HG03469 (cell line): Measurements from ENCODE around the gene TRAPPC4.
"Not testable (repeated sequence)": the region's sequence is repeated elsewhere in the genome, so short reads cannot be mapped to it uniquely, and the experiment has no call there.

Experiments used
- ATAC-seq: cut with Tn5 transposase; IDR thresholded peaks from one replicate; pipeline ENCODE4 v1.9.1; 2021; ENCODE audit warnings: mild to moderate bottlenecking, moderate library complexity, moderate number of reproducible peaks; ENCODE audit not compliant: unreplicated experiment

Gene TRAPPC4

DNA sequence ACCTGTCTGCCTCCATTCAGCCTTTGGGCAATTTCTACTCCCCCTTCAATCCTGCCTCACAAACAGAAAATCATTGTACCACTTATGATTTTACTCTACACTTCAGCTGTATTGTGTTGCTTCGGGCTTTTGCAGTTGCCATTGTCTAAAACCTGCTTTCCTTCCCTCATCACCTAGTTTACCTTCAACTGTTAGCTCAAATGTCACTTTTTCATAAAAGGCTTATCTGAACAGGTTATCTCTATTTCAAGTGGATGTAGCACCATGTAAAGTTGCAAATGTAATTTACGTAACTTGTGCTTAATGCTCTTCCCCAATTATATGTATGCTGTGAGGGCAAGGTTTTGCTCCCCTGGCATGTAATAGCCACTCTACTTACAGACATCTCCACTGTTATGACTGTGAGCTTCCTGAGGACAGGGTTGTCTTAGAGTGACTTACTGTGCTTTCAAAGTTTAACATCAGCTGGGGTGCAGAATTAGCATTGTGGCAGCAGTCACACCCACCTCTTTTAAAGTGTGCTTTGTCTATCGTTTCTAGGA lies 5.9 kb upstream of the TRAPPC4 start:
- ATAC-seq = no peak

DNA sequence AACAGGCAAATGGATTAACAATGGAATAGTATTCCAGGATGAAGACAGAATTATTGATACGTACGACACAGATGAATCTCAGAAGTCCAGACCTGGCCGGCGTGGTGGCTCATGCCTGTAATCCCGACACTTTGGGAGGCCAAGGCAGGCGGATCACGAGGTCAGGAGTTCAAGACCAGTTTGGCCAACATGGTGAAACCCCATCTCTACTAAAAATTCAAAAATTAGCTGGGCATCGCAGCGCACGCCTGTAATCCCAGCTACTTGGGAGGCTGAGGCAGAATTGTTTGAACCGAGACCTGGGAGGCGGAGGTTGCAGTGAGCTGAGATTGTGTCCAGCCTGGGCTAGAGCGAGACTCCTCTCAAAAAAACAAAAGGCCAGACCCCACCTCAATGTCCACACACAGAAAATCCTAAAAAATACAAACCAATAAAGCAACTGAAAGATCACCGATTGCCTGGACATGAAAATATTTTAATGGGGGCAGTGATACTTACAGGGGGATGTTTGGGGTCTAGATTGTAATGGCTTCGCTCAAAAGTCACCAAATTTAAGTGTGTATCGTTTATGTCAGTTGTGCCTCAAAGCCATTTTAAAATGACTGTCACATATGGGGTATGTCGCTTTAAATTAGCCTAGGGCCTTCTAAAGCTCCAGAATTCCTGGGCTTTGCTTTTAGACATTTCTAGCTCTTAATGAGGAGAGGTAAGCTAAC lies 4.2 kb upstream of the TRAPPC4 start:
- ATAC-seq = no peak

DNA sequence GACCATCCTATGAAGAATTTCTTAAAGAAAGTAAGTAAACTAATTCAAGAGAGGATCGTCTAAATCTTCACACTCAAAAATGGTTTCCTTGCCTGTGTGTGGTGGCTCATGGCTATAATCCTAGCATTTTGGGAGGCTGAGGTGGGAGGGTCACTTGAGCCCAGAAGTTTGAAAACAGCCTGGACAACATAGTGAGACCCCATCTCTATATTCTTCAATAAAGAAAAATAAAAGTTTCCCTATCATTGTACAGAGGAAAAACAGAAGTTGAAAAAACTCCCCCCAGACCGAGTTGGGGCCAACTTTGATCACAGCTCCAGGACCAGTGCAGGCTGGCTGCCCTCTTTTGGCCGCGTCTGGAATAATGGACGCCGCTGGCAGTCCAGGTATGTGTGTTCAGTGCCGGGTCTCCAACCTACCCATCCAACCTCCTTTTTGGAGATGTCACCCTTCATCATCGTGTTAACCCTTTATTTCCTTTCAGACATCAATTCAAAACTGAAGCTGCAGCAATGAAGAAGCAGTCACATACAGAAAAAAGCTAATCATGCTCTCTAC lies 3.4 kb upstream of the TRAPPC4 start:
- no peak for ATAC-seq

DNA sequence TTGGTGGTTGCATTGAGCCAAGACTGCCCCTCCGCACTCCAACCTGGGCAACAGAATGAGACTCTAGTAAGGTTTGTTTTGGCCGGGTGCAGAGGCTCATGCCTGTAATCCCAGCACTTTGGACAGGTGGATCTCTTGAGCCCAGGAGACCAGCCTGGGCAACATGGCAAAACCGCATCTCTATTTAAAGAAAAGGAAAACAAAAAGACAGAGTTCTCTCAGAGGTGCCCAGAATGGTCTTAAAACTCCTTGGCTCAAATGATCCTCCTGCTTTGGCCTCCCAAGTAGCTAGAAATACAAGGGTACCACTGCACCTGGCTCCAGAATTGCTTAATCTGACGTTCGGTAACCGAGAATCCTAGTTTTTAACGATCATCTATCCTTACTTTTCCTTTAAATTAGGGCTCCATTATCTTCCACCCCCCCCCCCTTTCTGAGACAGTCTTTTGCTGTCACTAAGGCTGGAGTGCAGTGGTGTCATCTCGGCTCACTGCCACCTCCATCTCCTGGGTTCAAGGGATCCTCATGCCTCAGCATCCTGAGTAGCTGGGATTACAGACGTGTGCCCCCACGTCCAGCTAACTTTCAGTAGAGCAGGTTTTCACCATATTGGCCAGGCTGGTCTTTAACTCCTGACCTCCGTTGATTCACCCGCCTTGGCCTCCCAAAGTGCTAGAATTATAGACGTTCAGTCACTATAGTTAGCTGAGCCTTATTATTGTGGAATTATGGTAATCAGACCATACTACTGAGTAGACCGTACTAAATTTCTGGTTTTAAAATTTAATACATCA lies 2.2 kb upstream of the TRAPPC4 start:
- ATAC-seq = no peak

DNA sequence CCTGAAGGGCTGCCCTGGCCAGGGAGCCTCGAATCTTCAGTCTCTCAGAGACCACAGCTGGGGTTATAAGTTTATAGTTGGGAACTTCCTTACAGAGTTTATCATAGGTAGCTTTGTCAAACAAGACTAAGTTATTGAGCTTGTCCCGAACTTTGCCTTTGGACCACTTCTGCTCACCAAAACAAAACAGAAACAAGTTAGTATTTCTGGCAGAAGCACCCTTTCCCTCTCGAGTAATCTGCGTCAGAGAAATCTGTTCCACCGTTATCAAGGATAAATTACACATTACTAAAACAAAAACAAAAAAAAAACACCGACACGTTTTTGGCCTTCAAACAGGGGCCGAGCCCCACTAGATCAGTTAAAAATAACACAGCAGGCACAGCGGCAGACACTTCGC lies 1.2 kb upstream of the TRAPPC4 start:
- not testable (repeated sequence) for ATAC-seq

DNA sequence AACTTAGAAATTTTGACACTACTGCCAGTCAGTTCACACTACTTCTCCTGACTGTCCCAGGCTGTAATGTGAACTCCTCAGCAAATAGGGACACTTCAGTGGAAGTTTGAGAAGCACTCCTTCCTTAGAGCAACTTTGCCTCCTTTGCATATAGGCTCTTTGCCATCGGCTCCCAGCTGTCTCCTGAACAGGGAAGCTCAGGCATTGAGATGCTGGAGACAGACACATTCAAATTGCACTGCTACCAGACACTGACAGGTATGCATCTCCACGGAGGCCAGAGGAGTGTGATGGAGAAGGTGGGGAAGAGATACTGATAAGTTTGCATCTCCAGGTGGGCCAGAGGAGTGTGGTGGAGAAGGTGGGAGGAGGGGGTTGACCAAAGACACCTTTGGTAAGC lies 1.4 kb downstream of the TRAPPC4 start:
- ATAC-seq = no peak

DNA sequence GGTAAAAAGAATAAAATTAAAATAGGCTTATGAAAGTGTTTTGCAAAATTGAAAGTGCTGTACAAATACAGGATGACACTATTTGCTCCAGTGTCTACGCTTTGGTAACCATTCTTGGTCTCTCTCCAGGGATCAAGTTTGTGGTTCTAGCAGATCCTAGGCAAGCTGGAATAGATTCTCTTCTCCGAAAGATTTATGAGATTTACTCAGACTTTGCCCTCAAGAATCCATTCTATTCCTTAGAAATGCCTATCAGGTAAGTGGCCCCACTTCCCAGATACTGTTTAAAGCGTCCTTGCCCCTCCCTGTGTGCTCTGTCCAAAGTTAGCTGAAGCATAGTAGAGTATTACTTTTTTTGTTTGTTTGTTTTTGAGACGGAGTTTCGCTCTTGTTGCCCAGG lies 3.1 kb downstream of the TRAPPC4 start:
- no peak for ATAC-seq

DNA sequence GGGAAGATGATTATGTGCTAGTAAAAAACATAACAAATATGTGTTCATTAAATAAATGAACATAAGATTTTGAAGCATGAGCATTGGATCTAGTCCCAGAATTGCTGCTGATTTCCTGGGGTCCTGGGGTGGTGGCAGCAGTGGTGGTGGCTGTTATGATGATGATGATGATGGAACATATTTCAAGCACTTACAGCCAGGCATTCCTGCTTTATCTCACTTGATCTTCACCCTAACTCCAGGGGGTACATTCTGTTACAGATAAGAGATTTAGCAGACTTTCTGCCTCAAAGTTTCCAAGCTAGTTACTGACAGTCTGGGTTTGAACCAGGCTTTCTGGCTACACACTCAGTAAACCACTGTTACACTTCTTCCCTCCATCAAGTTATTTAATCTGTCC lies 5.2 kb downstream of the TRAPPC4 start:
- ATAC-seq = no peak

DNA sequence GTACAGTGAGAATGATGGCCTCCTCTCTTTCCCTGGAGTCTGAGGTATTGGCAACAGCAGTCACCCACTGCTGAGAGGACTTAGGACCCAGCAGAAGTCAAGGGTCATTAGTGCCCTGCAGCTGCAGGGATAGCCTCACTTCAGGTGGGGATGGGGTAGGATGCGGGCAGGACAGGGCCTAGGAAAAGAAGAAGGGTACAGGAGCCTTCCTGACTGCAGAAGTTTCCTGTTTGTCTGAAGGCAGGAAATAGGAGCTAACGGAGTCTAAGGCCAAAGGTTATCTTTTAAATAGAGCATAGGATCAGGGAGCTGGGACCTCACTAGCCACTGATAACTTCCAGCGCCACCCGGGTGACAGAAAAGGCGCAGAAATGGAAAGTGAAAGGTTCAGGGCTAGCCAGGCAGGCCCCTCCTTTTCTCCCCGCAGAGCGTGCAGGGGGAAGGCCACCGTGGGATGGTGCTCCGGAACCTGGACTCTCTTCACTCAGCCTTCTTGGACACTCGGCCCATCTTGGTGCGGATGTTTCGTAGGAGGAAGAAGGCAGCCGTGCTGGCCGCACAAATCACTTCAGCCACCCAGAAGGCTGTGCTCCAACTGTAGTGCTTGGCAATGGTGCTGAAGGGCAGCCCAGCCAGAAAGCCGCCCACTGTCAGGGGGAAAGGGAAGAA lies 6.0 kb downstream of the TRAPPC4 start:
- no peak for ATAC-seq

DNA sequence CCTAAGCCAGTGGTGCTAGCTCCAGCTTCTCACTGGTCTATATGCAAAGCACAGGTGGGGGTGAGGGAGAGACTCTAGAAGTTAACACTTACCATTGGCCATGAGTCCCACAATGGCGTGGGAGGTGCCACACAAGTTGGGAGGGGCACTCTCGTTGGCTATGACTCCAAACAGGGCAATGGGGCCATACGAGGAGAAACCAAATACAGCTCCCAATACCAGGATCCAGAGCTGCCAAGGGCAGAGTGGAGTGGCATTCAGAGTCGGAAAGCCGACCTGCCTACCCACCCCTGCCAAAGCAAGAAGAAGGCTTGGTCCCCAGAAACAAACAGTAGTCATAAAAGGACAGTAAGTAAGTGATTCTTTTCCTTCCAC lies 6.5 kb downstream of the TRAPPC4 start:
- no peak for ATAC-seq

DNA sequence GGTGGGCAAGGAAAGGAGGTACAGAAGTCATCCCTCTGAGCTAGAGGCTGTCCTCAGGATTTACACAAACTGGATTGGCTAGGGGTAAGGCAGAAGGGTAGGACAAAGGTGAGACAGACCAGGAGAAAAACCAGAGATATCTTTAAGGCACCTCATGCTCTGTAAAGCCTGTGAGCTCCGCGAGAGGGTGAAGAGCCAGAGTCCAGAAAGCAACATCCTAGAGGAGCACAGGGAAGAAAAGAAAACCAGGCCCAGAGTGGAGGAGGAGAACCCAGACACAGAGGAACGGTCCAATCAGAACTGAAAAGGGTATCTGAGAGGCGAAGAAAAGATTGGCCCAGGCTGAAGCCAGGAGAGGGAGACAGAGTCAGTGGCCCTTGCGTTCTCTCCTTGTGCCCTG lies 7.0 kb downstream of the TRAPPC4 start:
- no peak for ATAC-seq

DNA sequence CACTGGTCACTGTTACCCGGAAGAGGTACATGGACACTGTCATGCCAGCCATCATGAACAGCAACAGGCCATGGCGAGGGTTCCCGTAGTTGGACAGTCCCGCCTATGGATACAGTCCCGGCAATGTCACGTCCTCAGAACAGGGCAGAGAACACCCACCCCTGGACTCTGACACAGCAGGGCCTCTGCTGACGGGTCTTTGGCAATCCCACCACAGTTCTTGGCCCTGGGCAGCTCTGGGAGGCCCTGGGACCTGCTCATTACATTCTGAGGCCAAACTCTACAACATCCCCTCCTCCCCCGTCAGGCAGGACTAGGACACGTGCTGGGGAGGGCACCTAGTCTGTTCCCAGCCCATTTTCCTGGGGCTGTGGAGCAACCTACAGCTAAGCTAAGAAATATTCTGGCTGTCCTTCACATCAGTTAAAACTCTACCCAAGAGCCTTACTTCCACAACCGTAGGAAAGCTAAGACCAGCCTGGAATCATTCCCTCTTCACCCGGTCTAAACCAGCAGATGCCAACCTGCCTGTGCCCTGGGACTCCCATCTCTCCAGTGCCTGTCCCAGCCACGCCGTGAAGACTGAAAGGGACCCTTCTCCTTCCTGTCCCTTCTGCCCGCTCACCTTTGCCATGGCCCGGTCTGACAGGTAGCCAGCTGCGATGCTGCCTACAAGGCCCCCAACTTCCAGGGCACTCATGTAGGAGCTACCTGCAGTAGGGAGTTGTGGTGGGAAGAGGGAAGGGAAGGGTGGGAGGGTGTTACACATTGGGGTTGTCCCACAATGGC lies 7.6 kb downstream of the TRAPPC4 start:
- ATAC-seq = no peak

DNA sequence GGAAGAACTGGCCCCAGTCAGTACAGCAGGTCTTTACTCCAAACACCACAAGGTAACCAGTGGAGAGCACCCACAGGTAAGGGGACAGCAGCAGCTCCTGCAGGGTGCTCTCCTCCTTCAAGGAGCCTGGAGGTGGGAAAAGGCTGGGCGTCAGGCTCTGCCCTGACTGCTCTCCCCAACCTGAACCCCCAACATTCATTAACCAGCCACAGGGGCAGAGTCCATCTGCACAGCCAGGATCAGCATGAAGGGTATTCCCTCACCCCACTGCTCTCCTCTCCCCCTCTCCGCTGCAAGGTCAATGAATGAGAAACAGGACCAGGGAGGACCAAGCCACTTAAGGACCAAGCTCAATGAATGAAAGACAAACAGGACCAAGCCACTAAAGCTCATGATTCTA lies 8.4 kb downstream of the TRAPPC4 start:
- no peak for ATAC-seq

DNA sequence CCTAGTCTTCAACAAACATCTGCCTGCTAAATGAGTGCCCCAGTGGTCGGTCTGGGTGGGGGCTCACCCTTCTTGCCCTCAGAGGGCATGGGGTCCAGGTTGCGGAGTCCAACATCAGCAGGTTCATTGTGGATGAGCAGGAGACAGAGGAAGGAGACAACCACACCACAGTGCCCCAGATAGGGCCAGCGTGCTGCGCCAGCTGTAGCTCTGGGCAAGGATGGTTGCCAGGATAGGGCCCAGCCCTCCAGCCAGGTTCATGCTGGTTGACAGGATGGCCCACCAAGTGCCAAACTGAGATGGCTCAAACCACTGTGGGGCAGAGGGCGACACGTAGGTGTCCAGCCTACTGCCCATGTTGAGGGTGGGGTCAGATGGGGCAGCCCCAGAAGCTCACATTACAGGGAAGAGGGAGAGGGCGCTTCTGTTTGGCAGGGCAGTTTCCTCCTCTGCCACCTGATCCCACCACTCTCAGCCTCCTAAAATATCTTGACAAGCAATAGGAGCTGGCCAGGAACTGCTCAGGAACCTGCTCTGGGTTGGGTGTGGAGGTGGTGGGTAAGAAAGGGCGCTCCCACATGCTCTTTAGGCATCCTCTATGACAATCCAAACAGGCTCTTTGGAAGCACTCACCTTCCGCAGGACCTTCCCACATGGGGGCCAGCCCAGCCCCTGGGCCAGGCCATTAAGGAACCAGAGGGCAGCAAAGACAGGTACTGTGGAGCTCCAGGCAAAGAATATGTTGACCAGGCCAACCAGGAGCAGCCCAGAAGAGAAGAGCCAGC lies 9.2 kb downstream of the TRAPPC4 start:
- ATAC-seq = no peak

DNA sequence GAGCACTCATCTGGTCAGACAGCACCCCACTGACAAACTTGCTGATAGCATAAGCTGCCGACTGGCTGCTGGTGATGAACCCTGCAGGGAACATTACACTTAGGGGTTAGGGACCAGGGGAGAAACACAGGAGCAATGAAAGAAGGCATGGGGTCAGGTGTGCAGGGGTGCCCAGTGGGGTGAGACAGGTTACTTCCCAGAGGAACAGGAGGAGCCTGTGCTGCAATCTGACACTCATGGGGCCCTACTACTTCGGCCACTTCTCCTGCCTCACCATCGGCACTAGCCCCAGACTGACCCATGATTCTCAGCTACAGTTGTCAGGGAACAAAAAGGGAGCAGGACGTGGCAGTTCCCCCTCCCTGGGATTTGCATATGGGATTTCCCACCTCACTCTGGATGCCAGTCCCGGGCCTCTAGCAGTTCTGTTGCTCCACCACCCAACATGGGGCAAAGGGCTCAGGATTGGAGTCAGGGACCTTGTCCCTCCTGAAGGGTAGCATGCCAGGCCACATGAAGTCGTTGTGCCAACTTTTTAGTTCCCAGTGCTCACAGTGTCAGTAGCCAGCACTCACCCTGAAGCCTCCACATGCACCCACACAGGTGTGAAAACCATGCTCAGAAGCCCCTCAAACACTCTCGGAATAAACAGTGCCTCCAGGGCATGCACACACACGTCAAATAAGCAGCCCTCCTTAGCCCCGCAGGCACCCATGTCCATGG lies 9.9 kb downstream of the TRAPPC4 start:
- no peak for ATAC-seq

DNA sequence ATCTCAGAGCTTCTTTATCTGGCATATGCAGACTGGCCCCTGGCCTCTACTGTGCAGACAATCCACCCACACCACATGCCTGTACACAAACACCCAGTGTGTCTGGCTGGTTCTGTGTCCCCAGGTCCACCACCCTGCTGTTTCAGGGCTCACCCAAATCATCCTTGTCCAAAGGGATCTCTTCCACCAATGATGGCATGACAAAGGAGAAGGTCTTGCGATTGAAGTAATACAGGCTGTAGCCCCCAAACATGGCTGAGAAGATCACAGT lies 10.4 kb downstream of the TRAPPC4 start:
- no peak for ATAC-seq

DNA sequence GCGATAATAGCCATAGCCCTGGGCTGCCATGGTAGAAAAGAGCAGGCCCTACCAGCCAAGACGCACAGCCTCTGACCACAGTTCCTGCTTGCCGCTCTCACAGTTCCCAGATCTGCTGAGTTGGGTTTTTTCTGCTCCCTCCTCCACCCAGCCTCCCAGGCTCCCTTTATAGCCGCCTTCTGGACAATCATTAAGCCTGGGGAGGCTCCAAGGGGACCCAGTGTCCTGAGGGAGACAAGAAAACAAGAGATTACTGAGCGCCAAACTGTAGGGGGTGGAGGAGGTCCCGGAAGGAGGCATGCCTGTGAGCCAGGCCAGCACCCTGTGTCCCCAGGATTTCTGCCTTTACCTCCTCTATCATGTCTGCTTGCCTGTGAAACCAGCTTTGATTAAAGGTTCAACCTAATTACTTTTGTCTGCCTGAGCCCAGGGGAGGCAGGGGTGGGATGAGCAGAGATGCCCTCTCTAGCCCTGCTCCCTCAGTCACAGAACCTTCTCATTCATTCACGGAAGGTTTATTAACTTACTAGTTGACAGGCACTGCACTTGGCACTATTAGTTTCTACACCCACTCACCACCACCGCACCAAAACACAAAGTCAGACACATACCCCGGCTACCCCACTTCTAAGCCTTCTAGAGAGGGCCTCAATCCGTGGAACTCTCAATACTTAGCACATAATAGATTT lies 10.9 kb downstream of the TRAPPC4 start:
- no peak for ATAC-seq

DNA sequence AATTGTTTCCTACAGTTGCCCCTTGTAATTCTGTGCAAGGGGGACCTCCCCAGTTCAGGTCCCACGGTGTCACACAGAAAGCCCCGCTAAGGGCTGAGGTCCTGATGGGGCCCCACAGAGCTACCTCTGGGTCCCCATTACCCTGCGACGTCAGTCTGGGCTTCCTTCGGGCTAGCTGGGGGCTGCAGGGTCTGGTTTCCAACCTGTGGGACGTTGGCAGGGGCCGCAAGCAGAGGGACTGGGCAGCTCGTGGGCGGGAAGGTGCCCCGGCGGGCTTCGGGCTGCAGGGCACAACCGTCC lies 11.4 kb downstream of the TRAPPC4 start:
- ATAC-seq = no peak
